Loucy (cell line): ENCODE results near the gene MAP3K5.

Experiments
- H2AFZ ChIP-seq: fragments of 200-600 bp; sonication (generic); 2 replicates; pipeline ENCODE4 v1.6.0; 2016; ENCODE audit warnings: antibody characterized with exemption, mild to moderate bottlenecking, low read length, moderate library complexity
- H3F3A ChIP-seq: fragments of 200-600 bp; 2 replicates; pipeline ENCODE4 v1.6.0; 2016; ENCODE audit warnings: antibody characterized with exemption, low read depth, mild to moderate bottlenecking
- H3K27me3 ChIP-seq: fragments of 200-600 bp; sonication (generic); 2 replicates; pipeline ENCODE4 v1.6.1; 2014; ENCODE audit warnings: low read length, mild to moderate bottlenecking; ENCODE audit not compliant: insufficient read depth, poor library complexity, severe bottlenecking
- H3K36me3 ChIP-seq: fragments of 200-600 bp; sonication (generic); 2 replicates; pipeline ENCODE4 v1.6.1; 2016; ENCODE audit warnings: low read length; ENCODE audit not compliant: insufficient read depth
- H3K4me1 ChIP-seq: fragments of 200-600 bp; sonication (generic); 2 replicates; pipeline ENCODE4 v1.5.1; 2014; ENCODE audit warnings: low read length, mild to moderate bottlenecking; ENCODE audit not compliant: insufficient read depth, poor library complexity, severe bottlenecking
- H3K4me2 ChIP-seq: fragments of 200-600 bp; sonication (generic); 2 replicates; pipeline ENCODE4 v1.6.0; 2014; ENCODE audit warnings: antibody characterized with exemption, low read length, low read depth, mild to moderate bottlenecking; ENCODE audit not compliant: poor library complexity, severe bottlenecking
- H3K4me3 ChIP-seq: fragments of 200-600 bp; sonication (generic); 2 replicates; pipeline ENCODE4 v1.5.1; 2014; ENCODE audit warnings: low read length, mild to moderate bottlenecking, mixed read lengths; ENCODE audit not compliant: poor library complexity, severe bottlenecking
- H3K79me2 ChIP-seq: fragments of 200-600 bp; sonication (generic); 2 replicates; pipeline ENCODE4 v1.6.1; 2014; ENCODE audit warnings: low read length; ENCODE audit not compliant: insufficient read depth
- H3K9ac ChIP-seq: fragments of 200-600 bp; sonication (generic); 2 replicates; pipeline ENCODE4 v1.6.0; 2014; ENCODE audit warnings: mild to moderate bottlenecking, low read depth, low read length, moderate library complexity; ENCODE audit not compliant: poor library complexity, severe bottlenecking
- H3K9me2 ChIP-seq: fragments of 200-600 bp; sonication (generic); replicated peaks from 2 replicates; pipeline ENCODE4 v1.6.1; 2016; ENCODE audit warnings: low read depth, low read length, mixed read lengths
- H3K9me3 ChIP-seq: fragments of 200-600 bp; sonication (generic); 2 replicates; pipeline ENCODE4 v1.6.1; 2014; ENCODE audit warnings: mild to moderate bottlenecking, antibody characterized with exemption, low read length, low read depth; ENCODE audit not compliant: insufficient read depth
- H4K20me1 ChIP-seq: fragments of 200-600 bp; sonication (generic); 2 replicates; pipeline ENCODE4 v1.6.0; 2014; ENCODE audit warnings: antibody characterized with exemption, low read length, mild to moderate bottlenecking; ENCODE audit not compliant: insufficient read depth, poor library complexity, severe bottlenecking
- EZH2phosphoT487 ChIP-seq: fragments of 200-600 bp; IDR thresholded peaks from 2 replicates; pipeline ENCODE4 v1.6.1; 2018; ENCODE audit warnings: antibody characterized with exemption, mild to moderate bottlenecking, moderate library complexity, borderline replicate concordance
- TF ChIP-seq, protein P1 (sequence below): fragments of 200-600 bp; sonication (generic); conservative IDR thresholded peaks from 2 replicates; pipeline ENCODE4 v1.5.1; 2014; ENCODE audit warnings: mild to moderate bottlenecking, antibody characterized with exemption, low read length

Gene MAP3K5

GRCh38 chr6:136795996-136796395 is 3.7 kb upstream of the MAP3K5 start:
- Histone ChIP-seq H3K4me3 (no peak overlapping the region), H2AFZ (no peak overlapping the region), H3F3A (no peaks in the 10 kb centered on the region), H3K9me3 (no peaks in the 10 kb centered on the region), H3K79me2 (no peaks in the 10 kb centered on the region), H3K27me3 (no peaks in the 10 kb centered on the region), H3K9ac (no peak overlapping the region), H3K9me2 (no peaks in the 10 kb centered on the region), H4K20me1 (no peaks in the 10 kb centered on the region), H3K4me2 (no peak overlapping the region), H3K36me3 (no peaks in the 10 kb centered on the region), H3K4me1 (no peaks in the 10 kb centered on the region)
- TF ChIP-seq EZH2phosphoT487 = no peak
- TF ChIP-seq, protein P1, sequence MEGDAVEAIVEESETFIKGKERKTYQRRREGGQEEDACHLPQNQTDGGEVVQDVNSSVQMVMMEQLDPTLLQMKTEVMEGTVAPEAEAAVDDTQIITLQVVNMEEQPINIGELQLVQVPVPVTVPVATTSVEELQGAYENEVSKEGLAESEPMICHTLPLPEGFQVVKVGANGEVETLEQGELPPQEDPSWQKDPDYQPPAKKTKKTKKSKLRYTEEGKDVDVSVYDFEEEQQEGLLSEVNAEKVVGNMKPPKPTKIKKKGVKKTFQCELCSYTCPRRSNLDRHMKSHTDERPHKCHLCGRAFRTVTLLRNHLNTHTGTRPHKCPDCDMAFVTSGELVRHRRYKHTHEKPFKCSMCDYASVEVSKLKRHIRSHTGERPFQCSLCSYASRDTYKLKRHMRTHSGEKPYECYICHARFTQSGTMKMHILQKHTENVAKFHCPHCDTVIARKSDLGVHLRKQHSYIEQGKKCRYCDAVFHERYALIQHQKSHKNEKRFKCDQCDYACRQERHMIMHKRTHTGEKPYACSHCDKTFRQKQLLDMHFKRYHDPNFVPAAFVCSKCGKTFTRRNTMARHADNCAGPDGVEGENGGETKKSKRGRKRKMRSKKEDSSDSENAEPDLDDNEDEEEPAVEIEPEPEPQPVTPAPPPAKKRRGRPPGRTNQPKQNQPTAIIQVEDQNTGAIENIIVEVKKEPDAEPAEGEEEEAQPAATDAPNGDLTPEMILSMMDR = no peak

DNA sequence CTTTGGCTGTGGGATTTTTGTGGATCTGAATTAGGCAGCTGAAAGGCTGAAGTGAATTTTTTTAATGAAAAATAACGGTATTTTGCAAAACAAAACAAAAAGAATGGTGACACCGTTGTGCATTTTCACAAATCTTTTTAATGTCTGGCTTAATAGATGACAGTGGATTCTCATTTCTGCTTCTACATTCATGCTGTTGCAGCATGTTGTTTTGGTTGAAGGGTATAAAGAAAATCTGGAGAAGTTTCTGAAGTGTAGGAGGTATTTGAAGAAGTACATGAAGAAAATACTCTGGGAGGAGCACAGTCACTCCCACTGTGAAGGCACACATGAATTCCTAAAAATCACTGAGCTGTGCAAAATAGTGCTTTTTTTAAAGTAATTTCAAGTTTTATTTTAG is 3.1 kb upstream of the MAP3K5 start:
- TF ChIP-seq, protein P1 = no peak
- no peak for TF ChIP-seq EZH2phosphoT487

GRCh38 chr6:136793363-136793762 is 1.1 kb upstream of the MAP3K5 start:
- no peak for TF ChIP-seq EZH2phosphoT487
- TF ChIP-seq, protein P1 = no peak
- Histone ChIP-seq H3F3A (no peaks in the 10 kb centered on the region), H3K4me3 (no peak overlapping the region), H3K79me2 (no peaks in the 10 kb centered on the region), H2AFZ (no peak overlapping the region), H3K4me1 (no peaks in the 10 kb centered on the region), H3K36me3 (no peaks in the 10 kb centered on the region), H4K20me1 (no peaks in the 10 kb centered on the region), H3K9me3 (no peaks in the 10 kb centered on the region), H3K27me3 (no peaks in the 10 kb centered on the region), H3K9ac (no peak overlapping the region), H3K9me2 (no peaks in the 10 kb centered on the region), H3K4me2 (no peak overlapping the region)

More for the DNA sequence above, 3.1 kb upstream of the MAP3K5 start:
- no peaks in the 10 kb centered on the region for H3F3A ChIP-seq
- H4K20me1 ChIP-seq = no peaks in the 10 kb centered on the region
- no peaks in the 10 kb centered on the region for H3K9me3 ChIP-seq
- no peak overlapping the region for H3K4me2 ChIP-seq
- no peak overlapping the region; the same call in 1 of the 2 replicates for H2AFZ ChIP-seq
- no peaks in the 10 kb centered on the region for H3K27me3 ChIP-seq
- H3K4me1 ChIP-seq = no peaks in the 10 kb centered on the region
- H3K36me3 ChIP-seq = no peaks in the 10 kb centered on the region
- H3K4me3 ChIP-seq = no peak overlapping the region
- H3K79me2 ChIP-seq = no peaks in the 10 kb centered on the region
- H3K9ac ChIP-seq = no peak overlapping the region
- no peaks in the 10 kb centered on the region for H3K9me2 ChIP-seq
